Measurements from ENCODE around the gene DCLK1.

DNA sequence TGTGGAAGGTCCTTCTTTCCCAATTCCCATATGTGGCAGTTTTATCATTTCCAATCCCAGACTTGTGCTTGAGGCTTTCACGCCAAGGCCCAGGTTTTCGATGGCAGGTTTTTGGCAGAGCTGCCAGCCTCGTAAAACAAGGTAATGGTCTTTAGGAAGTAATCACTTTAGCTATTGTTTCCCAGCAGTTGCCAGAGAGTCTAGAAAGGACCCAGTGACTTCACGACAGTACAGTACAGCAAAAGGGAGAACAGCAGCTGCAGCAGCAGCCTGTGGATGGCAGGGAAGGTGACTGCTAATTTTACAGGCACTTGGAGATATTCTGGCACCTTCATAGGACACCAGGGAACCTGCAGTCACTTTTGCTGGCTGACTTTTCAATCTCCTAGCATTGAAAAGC lies 363.1 kb downstream of the DCLK1 start:
- TF ChIP-seq, protein P1, sequence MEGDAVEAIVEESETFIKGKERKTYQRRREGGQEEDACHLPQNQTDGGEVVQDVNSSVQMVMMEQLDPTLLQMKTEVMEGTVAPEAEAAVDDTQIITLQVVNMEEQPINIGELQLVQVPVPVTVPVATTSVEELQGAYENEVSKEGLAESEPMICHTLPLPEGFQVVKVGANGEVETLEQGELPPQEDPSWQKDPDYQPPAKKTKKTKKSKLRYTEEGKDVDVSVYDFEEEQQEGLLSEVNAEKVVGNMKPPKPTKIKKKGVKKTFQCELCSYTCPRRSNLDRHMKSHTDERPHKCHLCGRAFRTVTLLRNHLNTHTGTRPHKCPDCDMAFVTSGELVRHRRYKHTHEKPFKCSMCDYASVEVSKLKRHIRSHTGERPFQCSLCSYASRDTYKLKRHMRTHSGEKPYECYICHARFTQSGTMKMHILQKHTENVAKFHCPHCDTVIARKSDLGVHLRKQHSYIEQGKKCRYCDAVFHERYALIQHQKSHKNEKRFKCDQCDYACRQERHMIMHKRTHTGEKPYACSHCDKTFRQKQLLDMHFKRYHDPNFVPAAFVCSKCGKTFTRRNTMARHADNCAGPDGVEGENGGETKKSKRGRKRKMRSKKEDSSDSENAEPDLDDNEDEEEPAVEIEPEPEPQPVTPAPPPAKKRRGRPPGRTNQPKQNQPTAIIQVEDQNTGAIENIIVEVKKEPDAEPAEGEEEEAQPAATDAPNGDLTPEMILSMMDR (IDR thresholded peaks at IDR 0.05; ENCODE audit: insufficient read depth, low read length) = no peak
- no peak for TF ChIP-seq REST (IDR thresholded peaks at IDR 0.05; ENCODE audit: insufficient replicate concordance, low read depth)
